GM21423 (cell line): ENCODE results near the gene CLPX.
"Not testable (repeated sequence)": the region's sequence is repeated elsewhere in the genome, so short reads cannot be mapped to it uniquely, and the experiment has no call there.

Experiments
- ATAC-seq: cut with Tn5 transposase; IDR thresholded peaks from one replicate; pipeline ENCODE4 v1.9.1; 2021; ENCODE audit warnings: mild to moderate bottlenecking, moderate library complexity; ENCODE audit not compliant: unreplicated experiment

CLPX gene

GRCh38 chr15:65184868-65185717 is at the start of gene CLPX:
Gene CLPX (minus strand): TSS chr15:65185342. CDS start chr15:65185153, 189 bp downstream.
- ATAC-seq = peak; percentile 73

DNA sequence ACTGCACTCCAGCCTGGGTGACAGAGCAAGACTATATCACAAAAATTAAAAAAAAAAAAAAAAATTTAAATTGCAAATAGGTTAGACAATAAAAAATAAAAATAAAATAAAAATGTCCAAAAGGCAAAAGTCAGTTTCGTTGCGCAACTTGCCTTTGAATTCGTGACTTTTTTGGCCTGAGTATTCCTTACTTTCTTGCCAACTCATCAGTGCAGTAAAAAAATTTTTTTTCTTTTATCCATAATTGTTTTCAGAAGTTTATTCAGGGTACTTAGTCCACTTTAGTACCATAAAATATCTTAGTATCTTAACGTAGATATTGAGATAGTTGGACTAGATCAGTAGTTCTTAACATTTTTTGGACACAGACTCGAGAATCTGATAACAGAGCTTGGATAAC is 48.6 kb upstream of the CLPX start:
- no peak for ATAC-seq

GRCh38 chr15:65232520-65232919 is 47.4 kb upstream of the CLPX start:
- no peak for ATAC-seq

DNA sequence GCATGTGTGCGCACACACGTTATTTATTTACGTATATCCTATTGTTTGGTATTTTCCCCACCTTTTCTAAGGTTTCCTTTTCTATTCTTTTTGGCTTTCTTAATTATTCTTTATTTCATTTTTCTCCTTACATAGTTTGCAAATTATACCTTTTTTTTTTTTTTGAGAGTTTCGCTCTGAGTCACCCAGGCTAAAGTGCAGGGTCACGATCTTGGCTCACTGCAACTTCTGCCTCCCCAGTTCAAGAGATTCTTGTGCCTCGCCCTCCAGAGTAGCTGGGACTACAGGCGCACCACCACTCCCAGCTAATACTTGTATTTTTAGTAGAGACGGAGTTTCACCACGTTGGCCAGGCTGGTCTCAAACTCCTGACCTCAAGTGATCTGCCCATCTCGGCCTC is 46.2 kb upstream of the CLPX start:
- no peak for ATAC-seq

- ATAC-seq = not testable (repeated sequence)
These were observed 41.8 kb upstream of the CLPX start for GRCh38 chr15:65226901-65227300.

DNA sequence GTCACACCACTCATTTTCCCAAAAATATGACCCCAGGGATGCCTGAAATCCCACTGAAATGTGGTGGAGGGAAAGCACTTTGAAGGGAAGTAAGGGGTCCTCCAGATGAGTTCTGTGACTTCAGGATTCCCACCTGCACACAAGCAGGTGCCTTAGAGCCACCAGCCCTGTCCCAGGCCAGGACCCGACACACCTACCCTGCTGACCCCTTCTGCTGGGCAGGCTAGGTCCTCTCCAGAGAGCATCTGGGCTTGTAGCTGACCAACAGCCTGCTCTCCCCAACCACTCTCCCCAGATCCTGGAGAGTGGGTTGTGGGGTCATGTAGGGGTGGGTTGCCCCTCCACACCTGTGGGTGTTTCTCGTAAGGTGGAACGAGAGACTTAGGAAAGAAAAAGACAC is 41.1 kb upstream of the CLPX start:
- ATAC-seq = no peak

DNA sequence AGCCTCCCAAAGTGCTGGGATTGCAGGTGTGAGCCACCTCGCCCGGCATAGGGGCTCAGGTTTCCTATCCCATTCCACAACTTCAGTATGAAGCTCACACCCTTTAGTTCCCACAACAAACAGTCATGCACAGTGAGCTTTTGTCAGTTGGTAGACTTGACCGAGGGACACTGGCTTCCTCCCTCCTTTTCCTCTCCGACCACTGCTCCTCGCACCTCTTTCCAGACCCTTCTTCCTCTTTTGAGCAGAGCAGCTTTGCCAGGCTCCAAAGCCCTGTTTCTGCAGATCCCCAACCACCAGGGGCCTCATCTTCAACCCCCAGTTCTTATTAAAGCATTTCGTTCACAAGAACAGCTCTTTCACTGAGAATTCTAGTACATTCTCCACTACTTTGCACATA is 38.9 kb upstream of the CLPX start:
- ATAC-seq = no peak

GRCh38 chr15:65222891-65223290 is 37.7 kb upstream of the CLPX start:
- ATAC-seq = no peak

- ATAC-seq = no peak
These were observed 36.6 kb upstream of the CLPX start for GRCh38 chr15:65221697-65222096.

GRCh38 chr15:65219137-65219536 is 34.0 kb upstream of the CLPX start:
- no peak for ATAC-seq

GRCh38 chr15:65217526-65218482 is 32.7 kb upstream of the CLPX start:
- no peak for ATAC-seq

DNA sequence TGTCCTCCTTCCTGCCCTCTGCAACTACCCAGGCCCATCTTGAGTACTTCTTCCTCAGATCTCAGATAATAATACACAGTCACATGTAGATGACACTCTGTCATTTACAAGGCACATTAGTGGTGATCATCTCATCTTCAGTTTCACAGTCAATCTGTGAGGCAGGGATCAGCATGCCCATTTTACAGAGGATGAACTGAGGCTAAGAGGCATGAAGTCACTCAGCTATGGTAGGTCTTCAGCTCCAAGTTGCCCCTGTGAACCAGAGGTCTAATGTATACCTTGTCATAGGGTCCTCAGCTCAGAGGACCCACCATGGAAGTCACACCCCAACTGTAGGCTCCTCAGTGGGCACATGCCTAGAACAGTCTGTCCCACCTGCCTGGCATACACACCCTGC is 30.4 kb upstream of the CLPX start:
- no peak for ATAC-seq

DNA sequence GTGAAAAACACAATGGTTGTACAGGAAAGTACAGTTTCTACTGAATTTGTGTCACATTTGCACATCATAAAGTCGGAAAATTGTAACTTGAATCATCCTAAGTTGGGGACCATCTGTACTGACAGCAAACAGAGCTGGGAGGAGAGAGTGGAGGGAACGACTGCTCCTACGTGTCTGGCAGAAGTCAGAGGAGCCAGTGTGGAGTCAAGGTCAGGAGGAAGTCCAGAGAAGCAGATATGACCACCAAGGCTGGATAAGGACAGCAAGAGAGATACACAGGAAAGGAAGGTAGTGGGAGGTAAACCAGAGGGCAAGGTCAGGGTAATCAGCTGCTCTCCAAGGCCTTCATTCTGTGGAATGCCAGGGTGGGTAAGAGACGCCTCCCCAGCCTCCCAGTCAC is 28.9 kb upstream of the CLPX start:
- ATAC-seq = no peak

GRCh38 chr15:65213241-65213640 is 28.1 kb upstream of the CLPX start:
- no peak for ATAC-seq

- no peak for ATAC-seq
These were observed 27.0 kb upstream of the CLPX start for GRCh38 chr15:65212097-65212496.

- ATAC-seq = no peak
These were observed 26.4 kb upstream of the CLPX start for GRCh38 chr15:65211482-65211982.

DNA sequence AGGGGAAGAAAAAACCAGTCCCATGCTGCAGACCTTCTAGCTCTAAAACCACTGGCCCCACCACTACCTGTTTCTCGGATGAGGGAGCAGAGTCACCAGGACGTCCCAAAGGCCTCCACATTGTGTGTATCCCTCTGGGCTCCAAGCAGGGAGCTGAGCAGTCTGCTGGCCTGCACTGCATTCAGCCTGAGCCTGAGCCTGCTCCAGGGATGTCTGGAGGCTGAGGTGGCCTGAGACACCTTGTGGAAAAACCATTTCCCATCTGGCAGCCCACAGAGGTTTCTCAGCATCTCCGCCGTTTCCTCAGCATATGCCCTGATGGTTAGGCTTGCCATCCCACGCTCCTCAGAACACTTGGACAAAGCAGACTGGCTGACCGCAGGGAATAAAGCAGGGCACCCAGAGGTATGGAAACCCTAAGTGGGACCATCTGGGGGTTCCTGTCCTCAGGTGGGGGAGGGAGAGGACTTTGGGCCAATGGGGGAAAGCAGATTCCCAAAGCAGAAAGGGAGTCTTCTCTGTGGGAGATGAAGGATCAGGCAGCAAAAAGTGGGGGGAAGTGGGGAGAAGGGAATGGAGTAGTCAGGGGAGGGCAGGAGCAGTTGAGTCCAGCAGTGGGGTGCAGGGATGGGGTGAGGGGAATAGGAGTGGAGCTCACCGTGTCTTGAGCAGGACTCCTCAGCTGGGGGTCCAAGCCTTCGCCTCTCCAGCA is 25.8 kb upstream of the CLPX start, which contains the start of gene CILP:
Gene CILP (minus strand): TSS at position 704 of the 712 bp plus-strand sequence. CDS start 1,718 bp downstream, outside the sequence.
- no peak for ATAC-seq

GRCh38 chr15:65209701-65210643 is 24.8 kb upstream of the CLPX start:
- no peak for ATAC-seq

GRCh38 chr15:65208647-65209046 is 23.5 kb upstream of the CLPX start:
- ATAC-seq = no peak
